Liver (tissue), 9 donors: ENCODE data around the gene RNFT1. TPM values are rescaled to one million over a fixed set of nuclear protein-coding genes. Genes with fewer than 3 reads are reported as not detected.
"Not testable (repeated sequence)": the region's sequence is repeated elsewhere in the genome, so short reads cannot be mapped to it uniquely, and the experiment has no call there.

ENCODE experiments used
- DNase-seq: peaks from one replicate; pipeline ENCODE4 v3.0.0-alpha.2; 2017; ENCODE audit warnings: low spot score
- H3K27ac ChIP-seq, 2 donors: one replicate each; pipeline ENCODE4 v1.7.0; 2013; ENCODE audit warnings: inconsistent platforms in 2 of 2, low read length in 2 of 2, control low read depth in 1 of 2, low read depth in 1 of 2, mild to moderate bottlenecking in 1 of 2
- H3K27me3 ChIP-seq, 4 donors: one replicate each; pipeline versions ENCODE4 v1.6.1 to v1.7.0; 2013; ENCODE audit warnings: low read length in 3 of 4, inconsistent platforms in 1 of 4, mild to moderate bottlenecking in 1 of 4, moderate library complexity in 1 of 4; ENCODE audit not compliant: control insufficient read depth in 4 of 4, insufficient read depth in 4 of 4
- H3K36me3 ChIP-seq, 4 donors: one replicate each; pipeline versions ENCODE4 v1.6.1 to v1.7.0; 2013; ENCODE audit warnings: low read length in 3 of 4, mild to moderate bottlenecking in 3 of 4, low read depth in 1 of 4, moderate library complexity in 1 of 4; ENCODE audit not compliant: control insufficient read depth in 4 of 4, insufficient read depth in 3 of 4
- H3K4me1 ChIP-seq, 4 donors: one replicate each; pipeline versions ENCODE4 v1.6.1 to v1.7.0; 2013; ENCODE audit warnings: low read length in 3 of 4, mild to moderate bottlenecking in 3 of 4, moderate library complexity in 1 of 4; ENCODE audit not compliant: control insufficient read depth in 4 of 4, insufficient read depth in 4 of 4
- H3K4me3 ChIP-seq, 3 donors: one replicate each; pipeline versions ENCODE4 v1.6.1 to v1.7.0; 2013; ENCODE audit warnings: low read length in 3 of 3, control low read depth in 1 of 3, low read depth in 1 of 3, mild to moderate bottlenecking in 1 of 3
- H3K9ac ChIP-seq, 2 donors: one replicate each; pipeline ENCODE4 v1.7.0; 2013; ENCODE audit warnings: low read length in 2 of 2, mild to moderate bottlenecking in 2 of 2, moderate library complexity in 2 of 2, control low read depth in 1 of 2, low read depth in 1 of 2
- H3K9me3 ChIP-seq, 4 donors: one replicate each; pipeline versions ENCODE4 v1.6.1 to v1.7.0; 2013; ENCODE audit warnings: low read length in 3 of 4; ENCODE audit not compliant: control insufficient read depth in 4 of 4
- ATF3 ChIP-seq: IDR thresholded peaks from 2 replicates; pipeline ENCODE4 v1.6.1; 2016; ENCODE audit warnings: antibody characterized with exemption
- CTCF ChIP-seq: fragments of 150-350 bp; IDR thresholded peaks from 2 replicates; pipeline ENCODE4 v1.5.1; 2017; ENCODE audit warnings: improper control_type of control experiment, low read depth, low read length; ENCODE audit not compliant: missing input control
- EGR1 ChIP-seq, 2 donors: IDR thresholded peaks; 2 replicates each; pipeline ENCODE4 v1.6.1; 2016 to 2018; ENCODE audit warnings: antibody characterized with exemption in 2 of 2, low read depth in 2 of 2
- FOXA1 ChIP-seq: IDR thresholded peaks from 2 replicates; pipeline ENCODE4 v1.6.1; 2016; ENCODE audit warnings: antibody characterized with exemption
- FOXA2 ChIP-seq: IDR thresholded peaks from 2 replicates; pipeline ENCODE4 v1.6.1; 2016; ENCODE audit warnings: antibody characterized with exemption
- GABPA ChIP-seq, 2 donors: IDR thresholded peaks in 1 of 2; conservative IDR thresholded peaks in 1 of 2; 2 replicates each; pipeline ENCODE4 v1.6.1; 2016; ENCODE audit warnings: antibody characterized with exemption in 2 of 2, mild to moderate bottlenecking in 1 of 2, moderate library complexity in 1 of 2
- HNF4A ChIP-seq, 2 donors: conservative IDR thresholded peaks; 2 replicates each; pipeline ENCODE4 v1.6.1; 2016; ENCODE audit warnings: antibody characterized with exemption in 2 of 2, mild to moderate bottlenecking in 2 of 2
- HNF4G ChIP-seq: IDR thresholded peaks from 2 replicates; pipeline ENCODE4 v1.6.1; 2016; ENCODE audit warnings: antibody characterized with exemption
- JUND ChIP-seq, 2 donors: IDR thresholded peaks; 2 replicates each; pipeline ENCODE4 v1.6.1; 2016; ENCODE audit warnings: antibody characterized with exemption in 2 of 2
- MAX ChIP-seq: IDR thresholded peaks from 2 replicates; pipeline ENCODE4 v1.6.1; 2016; ENCODE audit warnings: antibody characterized with exemption
- NR2F2 ChIP-seq: IDR thresholded peaks from 2 replicates; pipeline ENCODE4 v1.6.1; 2016; ENCODE audit warnings: antibody characterized with exemption
- RAD21 ChIP-seq, 2 donors: IDR thresholded peaks; 2 replicates each; pipeline ENCODE4 v1.6.1; 2016; ENCODE audit warnings: antibody characterized with exemption in 2 of 2, mild to moderate bottlenecking in 2 of 2
- REST ChIP-seq: IDR thresholded peaks from 2 replicates; pipeline ENCODE4 v1.6.1; 2016; ENCODE audit warnings: antibody characterized with exemption, mild to moderate bottlenecking
- RXRA ChIP-seq, 2 donors: IDR thresholded peaks; 2 replicates each; pipeline ENCODE4 v1.6.1; 2017 to 2018; ENCODE audit warnings: antibody characterized with exemption in 2 of 2, mild to moderate bottlenecking in 1 of 2
- SP1 ChIP-seq: IDR thresholded peaks from 2 replicates; pipeline ENCODE4 v1.6.1; 2018; ENCODE audit warnings: antibody characterized with exemption, mild to moderate bottlenecking
- YY1 ChIP-seq: IDR thresholded peaks from 2 replicates; pipeline ENCODE4 v1.6.1; 2016; ENCODE audit warnings: antibody characterized with exemption, mild to moderate bottlenecking
- ZBTB33 ChIP-seq: IDR thresholded peaks from 2 replicates; pipeline ENCODE4 v1.6.1; 2016; ENCODE audit warnings: antibody characterized with exemption
- WGBS: extraction: QIAGEN DNeasy Blood & Tissue Kit; methylation state at CpG from one replicate; pipeline ENCODE4 v1.1.7; 2013; 5-methylcytosine and 5-hydroxymethylcytosine counted together
- polyA plus RNA-seq, 2 donors: library from polyadenylated mRNA; stranded (reverse) in 1 of 2; unstranded in 1 of 2; fragments of 200-250 nt in 1 of 2; fragments of >200 nt in 1 of 2; fragmentation: Nextera tagmentation in 1 of 2; extraction: Ambion mirVana in 1 of 2; gene quantifications; one replicate each; pipeline versions ENCODE4 v1.2.1 to v1.2.3, GENCODE V29; 2013 to 2015
- total RNA-seq, 2 donors: library from RNA; depleted of rRNA; stranded (reverse); fragments of >200 nt; gene quantifications; one replicate each; pipeline ENCODE4 v1.2.3, GENCODE V29; 2014
- donor health status: healthy.
- donor health status: healthy.
- donor health status: healthy.
- donor health status: healthy.
- donor health status: healthy.

RNFT1 gene
- total and polyA plus RNA-seq, 4 donors, result 17.3 to 33.5 (median 20.3) TPM

- H3K9ac ChIP-seq, result no peak overlapping the region
- H3K9me3 ChIP-seq, result no peaks in the 10 kb centered on the region
- DNase-seq, result no peak
- no peak overlapping the region for H3K4me3 ChIP-seq
- H3K27ac ChIP-seq, result no peak overlapping the region
- TF ChIP-seq NR2F2 (no peak), SP1 (no peak), RAD21 (IDR thresholded peaks at IDR 0.05) (no peak), REST (no peak), CTCF (no peak), ATF3 (no peak), GABPA (IDR thresholded peaks at IDR 0.05 in 1 of 2, conservative IDR thresholded peaks at IDR 0.05 in 1 of 2) (no peak), ZBTB33 (no peak), JUND (IDR thresholded peaks at IDR 0.05) (no peak), FOXA2 (no peak), HNF4G (no peak), EGR1 (IDR thresholded peaks at IDR 0.05; ENCODE audit: low read depth in 2 of 2) (no peak), MAX (no peak), HNF4A (conservative IDR thresholded peaks at IDR 0.05) (no peak), YY1 (no peak), FOXA1 (no peak), RXRA (IDR thresholded peaks at IDR 0.05) (no peak)
- no peaks in the 10 kb centered on the region for H3K4me1 ChIP-seq
- no peaks in the 10 kb centered on the region for H3K36me3 ChIP-seq
- WGBS, result 94% methylated on average over 13 of the region's 13 CpGs
- no peaks in the 10 kb centered on the region for H3K27me3 ChIP-seq
Measured at GRCh38 chr17:60006160-60006559, 41.6 kb upstream of the RNFT1 start.

- not testable (repeated sequence) for H3K27ac ChIP-seq, H3K4me1 ChIP-seq, H3K36me3 ChIP-seq, H3K9me3 ChIP-seq, H3K27me3 ChIP-seq, H3K9ac ChIP-seq, H3K4me3 ChIP-seq, DNase-seq
- WGBS, result 79% methylated on average over 5 of the region's 5 CpGs
Measured at GRCh38 chr17:60004561-60004960, 40.0 kb upstream of the RNFT1 start.

GRCh38 chr17:60002405-60002804 lies 37.9 kb upstream of the RNFT1 start:
- H3K4me3 ChIP-seq, H3K9me3 ChIP-seq, DNase-seq, H3K36me3 ChIP-seq, H3K27ac ChIP-seq, H3K4me1 ChIP-seq, H3K27me3 ChIP-seq, H3K9ac ChIP-seq: not testable (repeated sequence)
- WGBS, result 87% methylated on average over 3 of the region's 3 CpGs

- not testable (repeated sequence) for H3K4me3 ChIP-seq, H3K9me3 ChIP-seq, H3K9ac ChIP-seq, H3K27ac ChIP-seq, DNase-seq, H3K27me3 ChIP-seq, H3K36me3 ChIP-seq, H3K4me1 ChIP-seq
- 82% methylated on average over 3 of the region's 3 CpGs for WGBS
Measured at GRCh38 chr17:59996608-59997007, 32.1 kb upstream of the RNFT1 start.
